Peyer's patch (tissue), 4 donors: ENCODE data around the gene NECTIN3. TPM values are rescaled to one million over a fixed set of nuclear protein-coding genes. Genes with fewer than 3 reads are reported as not detected.

ENCODE experiments used
- DNase-seq, 3 donors: peaks; one replicate each; pipeline ENCODE4 v3.0.0-alpha.2; 2017 to 2019
- H3K27ac ChIP-seq, 4 donors: fragments of 200-600 bp; sonication (generic); one replicate each; pipeline ENCODE4 v1.5.1; 2016 to 2019
- H3K27me3 ChIP-seq, 2 donors: fragments of 200-600 bp; sonication (generic); one replicate each; pipeline ENCODE4 v1.5.1; 2019
- H3K36me3 ChIP-seq, 3 donors: fragments of 200-600 bp; sonication (generic); one replicate each; pipeline ENCODE4 v1.5.1; 2016 to 2019
- H3K4me1 ChIP-seq, 4 donors: fragments of 200-600 bp; sonication (generic); one replicate each; pipeline ENCODE4 v1.5.1; 2016 to 2019
- H3K4me3 ChIP-seq, 4 donors: fragments of 200-600 bp; sonication (generic); 1 replicate in 3 of 4; 2 replicates in 1 of 4; pipeline ENCODE4 v1.5.1; 2016 to 2019; ENCODE audit warnings: mild to moderate bottlenecking in 1 of 4
- H3K9me3 ChIP-seq, 4 donors: fragments of 200-600 bp; sonication (generic); one replicate each; pipeline ENCODE4 v1.5.1; 2016 to 2019; ENCODE audit warnings: mild to moderate bottlenecking in 1 of 4
- POLR2A ChIP-seq, 2 donors: fragments of 450-650 bp; IDR thresholded peaks; one replicate each; pipeline ENCODE4 v1.5.1; 2017; ENCODE audit warnings: antibody characterized with exemption in 2 of 2, mild to moderate bottlenecking in 2 of 2, moderate library complexity in 2 of 2
- total RNA-seq, 4 donors: library from RNA; depleted of rRNA; stranded (reverse); fragments of >200 nt; gene quantifications; one replicate each; pipeline ENCODE4 v1.1.0, GENCODE V29; 2016
- TF ChIP-seq, protein P1 (sequence below), 6 experiments: fragments of 450-650 bp in 4 of 6; fragments of 200-600 bp in 2 of 6; sonication (generic) in 1 of 6; IDR thresholded peaks; one replicate each; pipeline ENCODE4 v1.5.1; 2017 to 2019; ENCODE audit warnings: antibody characterized with exemption in 6 of 6, mild to moderate bottlenecking in 3 of 6, moderate library complexity in 1 of 6

NECTIN3 gene
- total RNA-seq, 4 donors from 2014 or later = 28.1 to 57.1 (median 49.3) TPM

GRCh38 chr3:111238885-111239284 lies 167.3 kb downstream of the NECTIN3 start:
- peak overlapping the region in 1 of 4 donors; percentile 2 for H3K27ac ChIP-seq
- peaks cover 0 to 6% (median 0%) of the 10 kb centered on the region in 4 donors for H3K9me3 ChIP-seq
- no peak overlapping the region for H3K4me3 ChIP-seq
- no peaks in the 10 kb centered on the region for H3K4me1 ChIP-seq
- TF ChIP-seq, protein P1, sequence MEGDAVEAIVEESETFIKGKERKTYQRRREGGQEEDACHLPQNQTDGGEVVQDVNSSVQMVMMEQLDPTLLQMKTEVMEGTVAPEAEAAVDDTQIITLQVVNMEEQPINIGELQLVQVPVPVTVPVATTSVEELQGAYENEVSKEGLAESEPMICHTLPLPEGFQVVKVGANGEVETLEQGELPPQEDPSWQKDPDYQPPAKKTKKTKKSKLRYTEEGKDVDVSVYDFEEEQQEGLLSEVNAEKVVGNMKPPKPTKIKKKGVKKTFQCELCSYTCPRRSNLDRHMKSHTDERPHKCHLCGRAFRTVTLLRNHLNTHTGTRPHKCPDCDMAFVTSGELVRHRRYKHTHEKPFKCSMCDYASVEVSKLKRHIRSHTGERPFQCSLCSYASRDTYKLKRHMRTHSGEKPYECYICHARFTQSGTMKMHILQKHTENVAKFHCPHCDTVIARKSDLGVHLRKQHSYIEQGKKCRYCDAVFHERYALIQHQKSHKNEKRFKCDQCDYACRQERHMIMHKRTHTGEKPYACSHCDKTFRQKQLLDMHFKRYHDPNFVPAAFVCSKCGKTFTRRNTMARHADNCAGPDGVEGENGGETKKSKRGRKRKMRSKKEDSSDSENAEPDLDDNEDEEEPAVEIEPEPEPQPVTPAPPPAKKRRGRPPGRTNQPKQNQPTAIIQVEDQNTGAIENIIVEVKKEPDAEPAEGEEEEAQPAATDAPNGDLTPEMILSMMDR (IDR thresholded peaks at IDR 0.05) = no peak
- TF ChIP-seq POLR2A (IDR thresholded peaks at IDR 0.05) = no peak
- H3K27me3 ChIP-seq = no peaks in the 10 kb centered on the region
- H3K36me3 ChIP-seq = no peaks in the 10 kb centered on the region
- no peak for DNase-seq

GRCh38 chr3:111241960-111242359 lies 170.3 kb downstream of the NECTIN3 start:
- Histone ChIP-seq H3K36me3 (no peaks in the 10 kb centered on the region), H3K27ac (no peak overlapping the region), H3K4me3 (no peak overlapping the region), H3K27me3 (no peaks in the 10 kb centered on the region), H3K4me1 (no peaks in the 10 kb centered on the region), H3K9me3 (peaks cover 0 to 6% (median 0%) of the 10 kb centered on the region in 4 donors)
- DNase-seq = no peak
- TF ChIP-seq POLR2A (IDR thresholded peaks at IDR 0.05) = no peak
- TF ChIP-seq, protein P1 (IDR thresholded peaks at IDR 0.05) = no peak
